GM19239 (cell line): Measurements from ENCODE around the gene KCNJ3.

Experiments used
- DNase-seq: peaks from one replicate; pipeline ENCODE4 v3.0.0; 2011; ENCODE audit warnings: low spot score; ENCODE audit not compliant: insufficient read length
- FAIRE-seq: peaks from 2 replicates; lab custom pipeline; 2011; peaks lifted over from hg19 to GRCh38; lab: Jason Lieb, UNC

Gene KCNJ3

DNA sequence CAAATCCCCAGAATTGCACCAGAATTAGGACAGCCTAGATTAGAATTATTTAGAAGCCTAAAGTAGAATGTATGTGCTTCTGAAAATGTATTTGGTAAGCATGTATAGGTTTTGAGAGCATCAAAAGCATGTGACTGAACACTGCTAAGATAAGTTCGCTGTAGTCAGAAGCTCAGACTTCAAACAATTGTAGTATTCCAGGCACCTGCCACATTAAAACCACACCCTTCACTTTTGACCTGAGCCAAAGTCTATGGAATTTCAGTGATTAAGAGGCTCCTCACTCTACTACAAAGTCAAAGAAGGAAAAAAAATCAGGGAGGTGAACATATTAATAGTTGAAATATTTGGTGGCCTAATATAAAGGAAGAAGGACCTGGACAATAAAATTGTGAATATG is 8.2 kb downstream of the KCNJ3 start:
- FAIRE-seq, result no peak

DNA sequence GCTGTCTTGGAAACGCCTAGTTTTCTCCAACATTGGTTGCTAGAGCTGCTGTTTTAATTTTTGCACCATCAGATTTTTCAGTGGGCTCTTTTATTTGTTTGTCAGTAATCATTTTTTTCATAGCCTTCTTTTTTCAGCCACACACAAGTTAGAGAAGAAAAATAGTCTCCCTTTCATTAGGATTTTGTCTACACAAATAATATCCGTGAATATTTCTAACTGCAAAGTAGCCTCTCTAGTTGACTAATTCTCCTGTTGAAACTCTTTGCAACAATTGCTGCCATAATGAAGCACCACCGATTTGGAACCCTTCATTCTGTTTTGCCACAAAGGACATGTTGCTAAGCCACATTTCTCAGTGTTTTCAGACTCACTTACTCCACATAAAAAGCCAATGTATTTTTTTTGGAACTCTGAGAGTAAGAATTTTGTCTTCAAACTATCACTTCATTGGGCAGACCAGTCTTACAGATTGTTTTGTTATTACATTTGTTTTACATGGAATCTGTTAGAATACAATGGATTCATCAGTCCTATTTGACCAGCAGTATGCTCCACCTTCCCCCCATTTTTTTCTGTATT is 9.6 kb downstream of the KCNJ3 start:
- FAIRE-seq, result no peak

More for the DNA sequence above, 8.2 kb downstream of the KCNJ3 start:
- DNase-seq, result no peak

DNA sequence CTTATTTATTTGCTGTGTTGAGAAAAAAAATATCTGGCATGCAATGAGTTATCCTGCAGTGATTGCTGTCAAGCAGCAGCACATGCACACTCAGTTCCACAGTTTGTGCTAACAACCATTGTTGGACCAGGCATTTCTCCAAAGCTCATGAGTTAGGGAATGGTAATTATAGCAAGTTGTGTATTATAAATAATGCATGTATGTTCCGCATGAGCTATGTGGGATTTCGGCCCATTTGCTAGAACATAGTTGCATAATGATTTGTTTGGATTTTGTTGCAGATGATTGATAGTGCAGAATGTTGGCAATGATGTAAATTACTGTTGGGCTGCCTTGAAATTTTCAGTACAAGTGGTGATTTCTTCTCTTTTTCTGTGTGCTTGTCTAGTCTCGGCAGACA is 10.7 kb downstream of the KCNJ3 start:
- FAIRE-seq (no peak), DNase-seq (no peak)

More for the DNA sequence above, 9.6 kb downstream of the KCNJ3 start:
- DNase-seq, result no peak

DNA sequence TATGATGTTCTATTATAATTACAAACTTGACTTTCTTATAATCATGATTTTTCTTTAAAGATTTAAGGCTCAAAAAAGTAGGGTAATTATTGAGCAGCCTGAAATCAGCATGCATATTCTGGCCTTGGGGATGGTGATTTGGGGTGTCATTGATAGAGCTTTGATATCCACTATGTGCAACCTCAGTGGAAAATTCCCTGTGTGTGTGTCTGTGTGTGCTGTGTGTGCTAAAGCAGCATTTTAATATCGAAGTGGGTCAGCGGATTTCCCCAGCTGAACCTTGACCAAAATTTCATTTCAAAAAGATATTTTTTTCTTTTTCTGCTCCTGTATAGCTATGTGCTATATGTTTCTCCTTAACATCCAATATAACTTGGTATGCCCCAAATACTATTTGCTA is 11.6 kb downstream of the KCNJ3 start:
- no peak for FAIRE-seq
- DNase-seq, result no peak

DNA sequence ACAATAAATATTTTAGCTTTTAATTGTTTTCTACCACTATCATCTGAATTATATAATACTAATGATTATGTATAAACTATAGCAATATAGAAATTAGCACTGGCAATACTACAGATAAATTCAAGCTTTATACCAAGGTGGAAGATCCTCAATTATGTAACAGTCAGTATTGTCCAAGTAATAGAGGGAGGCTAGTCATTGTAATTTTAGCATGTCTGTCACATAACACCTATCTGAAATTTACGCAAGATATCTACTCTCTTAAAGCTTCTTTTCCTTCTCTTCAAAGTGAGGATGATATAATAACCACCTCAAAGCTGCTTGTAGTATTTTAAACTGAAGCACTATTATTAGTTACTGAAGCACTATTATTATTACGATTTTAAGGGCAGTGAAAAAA is 12.2 kb downstream of the KCNJ3 start:
- FAIRE-seq (no peak), DNase-seq (no peak)

DNA sequence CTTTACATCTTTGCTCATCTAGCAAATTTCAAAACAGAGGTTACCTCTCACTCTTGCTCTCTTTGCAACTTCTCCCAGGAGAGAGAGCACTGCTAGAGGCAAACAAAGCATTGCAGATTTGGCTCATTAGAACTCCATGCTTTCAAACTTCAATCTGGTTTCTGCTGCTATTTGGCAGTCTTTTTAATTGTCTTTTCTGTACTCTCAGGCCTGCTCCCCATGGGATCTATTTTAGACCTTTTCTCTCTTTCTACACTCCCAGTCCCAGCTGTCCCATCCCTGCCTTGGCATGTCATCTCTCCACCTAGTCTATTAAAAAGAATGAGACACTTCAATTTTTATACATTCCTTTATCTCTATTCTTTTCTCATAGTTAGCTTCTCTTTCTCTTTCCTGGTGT is 15.2 kb downstream of the KCNJ3 start:
- FAIRE-seq (no peak), DNase-seq (no peak)

DNA sequence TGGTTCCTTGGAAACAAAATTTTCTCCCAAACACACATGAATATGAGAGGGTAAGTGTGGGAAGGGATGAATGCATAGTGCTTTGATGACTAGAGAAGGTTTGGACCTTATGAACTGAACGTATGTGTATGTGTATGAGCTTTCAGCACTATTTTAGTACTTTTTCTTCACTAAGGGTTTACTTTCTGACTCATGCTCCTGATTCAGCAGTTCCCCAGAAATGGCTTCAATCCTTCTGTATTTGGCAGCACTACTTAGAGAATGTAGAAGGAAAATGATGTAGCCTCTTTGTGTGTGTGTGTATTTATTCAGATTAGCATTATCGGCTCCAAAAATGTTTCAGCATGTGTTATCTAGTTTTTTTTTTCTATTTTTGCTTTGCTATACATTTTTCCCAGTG is 22.2 kb downstream of the KCNJ3 start:
- no peak for DNase-seq
- no peak for FAIRE-seq

DNA sequence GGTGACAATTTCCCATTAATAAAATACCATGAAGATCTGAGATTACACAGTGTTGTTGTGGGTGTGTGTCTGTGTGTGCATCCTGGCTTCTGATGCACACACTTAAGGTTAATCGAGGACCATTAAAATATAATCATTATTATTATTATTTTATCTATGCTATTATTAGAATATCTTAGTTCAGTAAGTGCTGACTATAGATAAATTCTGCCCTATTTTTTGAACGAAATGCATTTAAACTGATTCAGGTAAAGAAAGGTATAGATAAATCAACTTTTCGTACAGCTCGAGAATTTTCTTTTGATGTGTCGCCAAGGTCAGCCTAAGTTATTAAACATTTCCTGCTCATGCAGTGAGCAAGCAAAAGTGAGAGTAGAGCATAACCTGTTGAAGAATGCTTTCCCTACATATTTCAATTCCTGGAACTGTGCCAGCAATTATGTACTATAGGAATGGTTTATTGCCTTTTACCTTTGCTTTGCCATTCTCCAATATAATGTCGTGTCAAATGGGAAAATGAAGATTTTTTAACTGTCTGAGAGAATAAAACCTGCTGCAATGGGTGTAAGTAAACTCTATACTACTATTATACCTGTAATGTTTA is 25.8 kb downstream of the KCNJ3 start:
- DNase-seq, result no peak

DNA sequence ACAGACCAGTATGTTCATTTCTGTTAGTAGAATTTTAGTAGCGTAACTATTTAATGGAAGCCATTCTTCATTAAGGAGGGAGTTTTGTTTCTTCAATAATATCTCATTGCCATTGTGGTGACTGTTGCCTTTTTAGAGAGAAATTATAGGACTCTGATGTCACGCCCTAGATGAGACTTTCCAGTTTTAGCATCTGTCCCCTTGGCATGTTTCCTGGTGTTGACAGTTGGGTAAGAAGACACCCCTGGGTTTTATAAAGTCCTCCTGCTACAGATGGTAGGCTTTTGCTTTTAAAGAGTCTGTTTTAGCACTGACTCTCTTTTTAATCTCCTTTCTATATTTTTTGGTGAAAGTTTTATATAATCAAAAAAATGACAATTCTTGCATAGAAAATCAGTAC is 41.9 kb downstream of the KCNJ3 start:
- DNase-seq (no peak), FAIRE-seq (no peak)

More for the DNA sequence above, 25.8 kb downstream of the KCNJ3 start:
- no peak for FAIRE-seq

DNA sequence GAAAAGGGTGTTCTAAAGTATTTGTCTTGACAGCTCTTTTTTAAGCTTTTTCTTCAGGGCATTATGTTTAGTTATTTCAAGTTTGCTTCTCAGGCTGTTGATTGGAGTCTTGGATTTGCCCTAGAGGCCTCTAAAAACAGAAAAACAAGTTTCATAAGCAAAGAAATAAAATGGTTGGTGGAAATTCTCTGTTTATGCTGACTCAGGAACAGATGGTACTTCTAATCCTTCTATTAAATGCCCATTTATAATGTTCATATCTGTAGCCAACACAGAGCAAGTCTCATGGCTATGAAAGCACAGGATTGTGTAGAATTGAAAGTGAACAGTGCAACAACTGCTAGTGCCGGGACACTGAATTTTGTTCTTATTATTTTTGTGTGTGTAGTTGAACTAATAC is 60.4 kb downstream of the KCNJ3 start:
- DNase-seq, result no peak
- no peak for FAIRE-seq

DNA sequence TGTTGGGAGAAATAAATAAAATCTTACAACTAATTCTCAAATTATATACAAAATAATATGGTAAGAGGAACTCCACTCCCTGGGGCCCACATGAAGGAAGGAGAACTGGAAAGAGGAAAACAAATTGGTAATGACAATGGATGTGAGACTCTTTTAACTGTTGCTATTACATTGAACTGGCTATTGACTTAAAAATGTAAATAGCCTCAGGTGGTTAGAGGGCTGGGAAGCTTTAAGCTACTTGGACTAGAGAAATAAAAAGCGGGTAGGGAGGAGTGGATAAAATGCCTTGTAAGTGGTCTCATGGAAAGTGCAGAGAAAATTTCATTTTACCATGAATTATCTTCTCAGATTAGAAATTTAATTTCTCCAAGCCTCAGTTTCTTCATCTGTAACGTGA is 64.1 kb downstream of the KCNJ3 start:
- no peak for DNase-seq
- no peak for FAIRE-seq

DNA sequence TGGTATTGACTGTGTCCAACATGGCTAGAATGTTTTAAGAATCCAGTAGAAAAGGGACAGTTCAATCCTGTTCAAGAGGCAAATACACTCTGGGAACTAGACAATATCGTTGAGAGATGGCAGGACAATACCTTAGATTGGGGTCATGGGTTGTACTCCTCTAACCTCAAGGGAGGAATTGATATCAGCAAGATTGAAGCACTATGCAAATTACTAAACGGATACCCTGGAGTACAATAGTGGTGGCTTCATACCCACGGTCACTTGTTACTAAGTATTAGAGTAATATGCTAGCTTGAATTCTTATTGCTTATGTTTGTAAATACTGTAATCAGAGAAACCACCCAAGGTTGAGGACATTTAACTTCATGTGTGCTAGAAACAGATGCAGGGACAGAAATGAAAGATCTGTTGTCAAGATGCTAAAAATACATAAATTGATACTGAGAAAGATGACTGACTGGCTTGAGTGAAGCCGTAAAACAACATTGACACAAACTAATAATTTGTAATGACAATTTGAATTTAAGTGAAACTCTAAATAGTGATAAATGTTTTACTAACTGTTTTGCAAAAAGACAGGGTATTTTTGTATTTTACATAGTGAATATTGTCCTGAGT is 73.3 kb downstream of the KCNJ3 start:
- DNase-seq, result no peak
- FAIRE-seq, result no peak

DNA sequence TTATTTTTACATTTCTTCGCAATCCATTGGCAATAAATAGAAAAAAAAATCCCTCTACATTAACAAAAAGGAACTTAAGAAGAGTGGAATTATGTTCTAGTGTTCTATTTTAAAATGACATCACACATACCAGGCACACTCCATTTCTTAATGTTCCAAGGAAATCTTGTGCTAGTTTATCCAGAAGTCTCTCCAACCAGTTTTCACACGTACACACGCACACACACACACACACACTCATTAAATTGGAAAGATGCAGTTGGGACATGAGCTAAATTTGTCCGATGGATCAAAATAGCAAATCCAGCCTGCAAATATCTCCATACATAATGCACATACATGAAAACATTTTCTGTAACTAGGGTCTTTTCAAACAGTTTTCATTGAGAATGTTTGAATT is 78.3 kb downstream of the KCNJ3 start:
- DNase-seq, result no peak
- FAIRE-seq, result no peak

DNA sequence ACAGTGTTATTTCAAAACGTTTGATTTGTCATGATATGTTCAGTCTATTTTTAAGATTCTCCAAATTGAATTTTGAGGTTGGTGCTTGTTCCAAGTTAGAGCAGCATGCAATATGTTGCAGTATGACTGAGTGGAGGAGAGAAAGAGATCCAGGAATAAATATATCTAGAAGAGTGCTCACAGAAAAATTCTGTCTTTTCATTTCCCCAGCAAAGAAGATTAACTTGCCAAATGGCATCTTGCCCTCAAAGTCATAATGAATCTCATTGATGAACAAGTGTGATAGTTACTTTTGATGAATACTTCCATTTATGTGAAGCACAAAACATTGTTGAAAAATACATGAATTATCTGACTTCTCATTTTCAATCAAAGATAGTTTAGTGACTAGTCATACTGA is 95.9 kb downstream of the KCNJ3 start:
- no peak for DNase-seq
- no peak for FAIRE-seq

DNA sequence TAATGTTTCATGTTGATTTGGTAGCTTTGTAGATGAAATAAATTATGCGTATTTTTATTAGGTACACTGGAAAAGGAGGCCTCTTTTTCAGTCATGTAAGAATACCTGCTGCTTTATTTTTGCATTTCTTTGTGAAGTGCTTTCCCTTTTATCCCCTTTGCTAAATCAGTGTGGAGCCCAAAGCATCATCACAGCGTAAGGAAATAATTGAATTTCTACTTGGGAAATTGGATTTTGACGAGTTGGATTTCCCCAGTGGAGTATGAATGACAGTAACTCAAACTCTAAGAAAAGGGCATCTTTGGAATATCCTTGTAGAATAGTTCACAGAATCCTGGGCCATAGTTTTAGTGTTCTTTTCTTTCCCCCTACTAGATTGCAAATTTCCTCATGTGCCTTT is 97.2 kb downstream of the KCNJ3 start:
- FAIRE-seq, result no peak

DNA sequence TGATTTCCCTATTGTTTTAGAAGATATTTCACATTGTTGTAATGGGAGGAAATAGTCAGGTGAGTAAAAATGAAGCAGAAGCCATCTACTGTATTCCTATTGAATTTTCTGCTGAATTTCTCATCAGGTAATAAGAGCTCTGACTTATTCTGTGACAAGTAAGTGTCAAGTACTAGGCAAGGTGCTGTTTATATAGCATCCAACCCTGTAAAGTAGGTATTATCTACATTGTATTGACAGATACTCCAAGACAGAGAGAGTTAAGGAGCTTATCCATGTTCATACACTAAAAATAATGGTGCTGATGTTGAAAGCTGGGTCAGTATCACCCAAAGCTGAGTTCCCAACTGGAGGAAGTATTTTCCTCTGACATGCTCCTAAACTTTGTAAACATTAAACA is 106.0 kb downstream of the KCNJ3 start:
- no peak for DNase-seq

More for the DNA sequence above, 97.2 kb downstream of the KCNJ3 start:
- no peak for DNase-seq

DNA sequence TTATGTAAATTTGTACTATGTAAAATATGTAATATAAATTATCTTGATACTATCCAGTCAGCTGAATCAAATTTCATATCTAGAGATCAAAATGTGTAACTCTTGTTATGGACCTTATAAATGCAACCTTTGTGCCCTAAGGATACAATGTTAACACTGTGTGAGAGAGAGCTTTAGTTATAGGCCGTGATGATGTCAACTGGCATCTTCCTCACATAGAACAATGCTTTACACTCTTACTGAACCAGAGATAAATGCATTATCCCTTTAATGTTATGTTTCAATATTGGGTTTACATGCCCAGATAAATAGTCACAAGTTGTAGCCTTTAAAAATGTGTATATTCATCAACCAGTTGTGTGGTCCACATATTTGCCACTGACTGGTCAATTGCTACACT is 115.1 kb downstream of the KCNJ3 start:
- no peak for FAIRE-seq

More for the DNA sequence above, 106.0 kb downstream of the KCNJ3 start:
- no peak for FAIRE-seq

DNA sequence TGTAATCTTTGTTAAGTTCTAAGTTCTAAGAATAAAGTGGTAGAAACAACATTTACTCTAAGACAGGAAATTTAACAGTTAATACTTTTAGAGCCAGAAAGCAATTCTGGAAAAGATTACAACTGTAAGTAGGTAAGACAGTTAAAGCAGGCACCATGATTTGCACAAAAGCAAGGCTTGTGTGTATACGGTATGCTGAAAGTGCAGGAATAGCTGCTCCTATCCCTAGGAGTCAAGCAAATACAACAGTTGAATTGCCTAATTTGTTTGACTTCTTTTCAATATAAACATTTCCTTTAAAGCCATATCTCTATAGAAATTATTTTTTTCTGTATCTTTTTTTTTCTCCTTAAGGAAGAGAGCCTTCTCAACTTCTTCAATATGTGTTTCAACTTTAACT is 116.4 kb downstream of the KCNJ3 start:
- DNase-seq (no peak), FAIRE-seq (no peak)

More for the DNA sequence above, 115.1 kb downstream of the KCNJ3 start:
- no peak for DNase-seq

DNA sequence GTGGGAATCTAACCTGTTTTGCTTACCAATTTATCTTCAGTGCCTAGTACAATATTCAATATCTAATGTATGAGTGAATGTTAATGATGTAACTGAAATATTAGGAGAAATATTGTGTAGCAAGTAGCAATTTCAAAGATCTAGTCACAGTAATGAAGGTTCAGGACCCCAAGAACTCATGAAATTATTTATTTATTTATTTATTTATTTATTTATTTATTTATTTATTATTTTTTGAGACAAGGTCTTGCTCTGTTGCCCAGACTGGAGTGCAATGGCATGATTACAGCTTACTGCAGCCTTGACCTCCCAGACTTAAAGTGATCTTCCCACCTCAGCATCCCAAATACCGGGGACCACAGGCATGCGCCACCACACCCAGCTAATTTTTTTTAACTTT is 126.9 kb downstream of the KCNJ3 start:
- no peak for DNase-seq
- FAIRE-seq, result no peak

DNA sequence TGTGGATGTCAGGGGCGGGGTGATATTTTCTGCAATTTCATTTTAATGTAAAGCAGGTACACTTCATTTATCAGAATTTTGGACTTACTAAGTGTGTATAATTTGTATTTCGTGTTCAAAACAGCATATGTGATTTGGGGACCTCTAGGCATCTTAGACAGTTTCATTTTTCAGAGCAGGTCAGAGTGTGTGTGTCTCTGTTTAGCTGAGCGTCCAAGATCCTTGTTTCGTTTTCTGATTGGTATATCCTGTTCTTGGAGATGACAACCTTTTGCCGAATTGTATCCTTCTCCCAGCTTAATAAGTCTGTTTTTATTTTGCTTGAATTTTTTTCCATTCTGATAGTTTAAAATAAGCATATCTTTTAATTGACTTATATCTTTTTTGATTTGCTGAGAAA is 128.3 kb downstream of the KCNJ3 start:
- FAIRE-seq (no peak), DNase-seq (no peak)

DNA sequence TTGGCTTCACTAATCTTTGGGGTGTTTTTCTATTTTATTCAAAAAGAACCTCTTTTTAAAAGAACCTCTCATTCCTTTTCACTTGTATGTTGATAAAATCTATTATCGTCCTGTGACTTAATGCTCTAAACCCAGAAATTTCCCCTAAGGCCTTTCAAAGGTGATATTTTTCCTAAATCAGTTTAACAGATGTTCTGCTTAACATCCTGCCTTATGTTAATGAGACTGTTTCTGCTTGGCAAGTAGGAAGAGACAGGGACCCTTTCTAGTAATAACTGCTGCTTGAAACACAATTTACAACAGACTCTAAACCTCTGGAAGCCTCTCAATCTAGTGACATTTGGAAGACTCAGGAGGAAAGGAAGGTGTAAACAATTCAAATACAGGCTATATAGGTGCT is 128.8 kb downstream of the KCNJ3 start:
- DNase-seq (no peak), FAIRE-seq (no peak)

DNA sequence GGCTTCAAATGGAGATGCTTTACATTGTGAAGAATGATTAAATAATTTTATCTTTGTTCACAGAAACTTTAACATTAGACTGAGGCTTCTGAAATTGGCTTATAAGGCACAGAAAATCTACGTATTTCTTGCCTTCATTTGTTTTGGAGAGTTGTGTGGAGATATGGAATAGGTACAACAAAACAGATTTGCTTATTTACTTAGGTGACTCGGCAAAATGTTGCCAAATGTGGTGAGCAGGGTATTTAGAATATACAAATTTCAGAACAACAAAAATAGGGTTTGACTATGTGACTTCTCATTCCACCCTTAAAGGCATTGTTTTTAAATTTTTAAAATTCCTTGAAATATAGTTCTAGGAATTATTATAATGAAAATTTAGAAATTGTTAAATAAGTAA is 134.2 kb downstream of the KCNJ3 start:
- FAIRE-seq, result no peak
- DNase-seq, result no peak
